ENCODE results near the gene LLGL2.

LLGL2 gene

GRCh38 chr17:75546181-75546580 is 20.7 kb downstream of the LLGL2 start:
- no peak for TF ChIP-seq CTCF (conservative IDR thresholded peaks at IDR 0.05; ENCODE audit: low read depth, low read length)

GRCh38 chr17:75547091-75547490 is 21.6 kb downstream of the LLGL2 start:
- H3K4me3 ChIP-seq (ENCODE audit: low read depth, low read length) = no peak overlapping the region
- DNase-seq (ENCODE audit: low read depth) = no peak
- no peak for TF ChIP-seq CTCF (conservative IDR thresholded peaks at IDR 0.05; ENCODE audit: low read depth, low read length)

More at GRCh38 chr17:75546181-75546580, 20.7 kb downstream of the LLGL2 start:
- no peak for DNase-seq (ENCODE audit: low read depth)
- no peak overlapping the region for H3K4me3 ChIP-seq (ENCODE audit: low read depth, low read length)

GRCh38 chr17:75548813-75549212 is 23.3 kb downstream of the LLGL2 start:
- no peak for TF ChIP-seq CTCF (conservative IDR thresholded peaks at IDR 0.05; ENCODE audit: low read depth, low read length)
- H3K4me3 ChIP-seq (ENCODE audit: low read depth, low read length) = no peak overlapping the region
- no peak for DNase-seq (ENCODE audit: low read depth)

- no peak for TF ChIP-seq CTCF (conservative IDR thresholded peaks at IDR 0.05; ENCODE audit: low read depth, low read length)
- no peak overlapping the region for H3K4me3 ChIP-seq (ENCODE audit: low read depth, low read length)
- no peak for DNase-seq (ENCODE audit: low read depth)
Measured at GRCh38 chr17:75549246-75550138, 24.0 kb downstream of the LLGL2 start.

GRCh38 chr17:75550139-75550465 is 24.6 kb downstream of the LLGL2 start:
- no peak for TF ChIP-seq CTCF (conservative IDR thresholded peaks at IDR 0.05; ENCODE audit: low read depth, low read length)
- no peak for DNase-seq (ENCODE audit: low read depth)
- no peak overlapping the region for H3K4me3 ChIP-seq (ENCODE audit: low read depth, low read length)

- TF ChIP-seq CTCF (conservative IDR thresholded peaks at IDR 0.05; ENCODE audit: low read depth, low read length) = no peak
- H3K4me3 ChIP-seq (ENCODE audit: low read depth, low read length) = no peak overlapping the region
- no peak for DNase-seq (ENCODE audit: low read depth)
Measured at GRCh38 chr17:75551266-75551665, 25.8 kb downstream of the LLGL2 start.
